ENCODE data around the gene RNF14.

RNF14 gene

DNA sequence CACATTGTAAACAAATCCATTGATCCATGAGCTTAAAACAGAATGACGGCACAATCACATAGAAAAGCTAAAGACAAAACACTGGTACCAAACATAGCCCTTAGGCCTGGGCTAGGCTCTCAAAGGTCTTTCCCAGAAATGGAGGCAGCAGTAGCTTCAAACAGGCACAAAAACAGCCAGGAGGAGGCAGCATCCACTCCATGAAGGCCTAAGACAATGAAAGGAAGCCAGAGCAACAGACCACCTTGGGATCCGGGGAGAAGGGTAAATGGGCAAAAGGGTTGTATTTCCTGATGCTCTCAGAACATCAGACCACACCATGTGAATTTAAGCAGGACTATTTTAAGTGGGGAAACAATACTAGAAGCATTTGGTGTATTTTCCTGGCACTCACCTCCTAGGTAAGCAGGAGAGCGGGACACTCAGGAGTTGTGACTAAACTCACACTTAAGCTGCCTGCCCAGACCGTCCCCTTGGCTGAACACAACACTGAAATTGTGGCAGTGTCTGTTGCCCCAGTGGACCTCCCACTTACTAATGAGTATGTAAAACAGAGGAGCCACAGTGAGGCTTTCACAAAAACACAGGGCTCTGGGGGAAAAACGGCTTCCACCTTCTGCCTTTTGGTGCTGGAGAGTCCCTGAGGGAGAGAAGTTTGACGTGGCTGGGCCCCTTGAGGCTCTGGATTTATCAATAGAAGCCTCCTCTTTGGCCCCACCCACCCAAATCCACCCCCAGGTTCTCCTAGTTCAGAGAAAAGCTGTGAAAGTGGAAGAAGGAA, 32.0 kb downstream of the RNF14 start:
- Histone ChIP-seq H3K4me2 (ENCODE audit: insufficient read depth, low read length, poor library complexity, severe bottlenecking) (no peak overlapping the region), H2AFZ (ENCODE audit: low read length) (no peak overlapping the region), H3K36me3 (replicated peaks in 1 of 2; ENCODE audit: control insufficient read depth in 2 of 2, insufficient read depth in 2 of 2, low read length in 2 of 2) (peaks cover 36 to 61% of the 10 kb centered on the region in 2 donors), H3K4me3 (ENCODE audit: low read length in 2 of 2) (no peak overlapping the region), H3K79me1 (ENCODE audit: low read depth, low read length) (no peaks in the 10 kb centered on the region), H2BK5ac (ENCODE audit: low read length) (no peak overlapping the region), H3K18ac (ENCODE audit: low read length) (no peak overlapping the region), H4K8ac (ENCODE audit: low read depth, low read length) (no peak overlapping the region), H3K4ac (ENCODE audit: low read length) (no peak overlapping the region), H3K9ac (ENCODE audit: low read depth, low read length, poor library complexity) (no peak overlapping the region), H4K91ac (ENCODE audit: low read depth, low read length, poor library complexity) (no peak overlapping the region), H3K27me3 (ENCODE audit: control insufficient read depth in 3 of 3, insufficient read depth in 3 of 3, low read depth in 1 of 3, low read length in 3 of 3) (peaks cover 0 to under 1% (median 0%) of the 10 kb centered on the region in 3 experiments), H3K27ac (replicated peaks; ENCODE audit: low read length) (no peak overlapping the region), H2BK120ac (ENCODE audit: low read depth, low read length) (no peak overlapping the region), H3K9me3 (replicated peaks in 1 of 2; ENCODE audit: control insufficient read depth in 2 of 2, insufficient read depth in 1 of 2, low read depth in 1 of 2, low read length in 2 of 2) (peaks cover 0 to 2% of the 10 kb centered on the region in 2 donors), H3K23ac (ENCODE audit: low read depth, low read length, poor library complexity) (no peak overlapping the region), H3K4me1 (ENCODE audit: control insufficient read depth in 2 of 2, insufficient read depth in 1 of 2, low read depth in 1 of 2, low read length in 2 of 2) (no peaks in the 10 kb centered on the region), H2AK5ac (ENCODE audit: low read depth, low read length) (no peak overlapping the region), H2BK15ac (ENCODE audit: low read length) (no peak overlapping the region), H2BK12ac (ENCODE audit: low read length) (no peak overlapping the region), H3K14ac (ENCODE audit: low read length) (no peak overlapping the region)
- WGBS, 2 donors (ENCODE audit: extremely low coverage in 2 of 2, insufficient read length in 2 of 2, insufficient replicate concordance in 1 of 2): no CpG with 5 or more reads among the region's 6 CpGs
- DNase-seq (ENCODE audit: low spot score): no peak

GRCh38 chr5:142003266-142003800, 34.4 kb downstream of the RNF14 start:
- Histone ChIP-seq H2BK5ac (ENCODE audit: low read length) (no peak overlapping the region), H3K27me3 (ENCODE audit: control insufficient read depth in 3 of 3, insufficient read depth in 3 of 3, low read depth in 1 of 3, low read length in 3 of 3) (peaks cover 0 to 2% (median 0%) of the 10 kb centered on the region in 3 experiments), H3K4me1 (ENCODE audit: control insufficient read depth in 2 of 2, insufficient read depth in 1 of 2, low read depth in 1 of 2, low read length in 2 of 2) (no peaks in the 10 kb centered on the region), H3K14ac (ENCODE audit: low read length) (no peak overlapping the region), H2AK5ac (ENCODE audit: low read depth, low read length) (no peak overlapping the region), H3K79me1 (ENCODE audit: low read depth, low read length) (no peaks in the 10 kb centered on the region), H4K8ac (ENCODE audit: low read depth, low read length) (no peak overlapping the region), H2BK12ac (ENCODE audit: low read length) (no peak overlapping the region), H2AFZ (ENCODE audit: low read length) (no peak overlapping the region), H3K9me3 (replicated peaks in 1 of 2; ENCODE audit: control insufficient read depth in 2 of 2, insufficient read depth in 1 of 2, low read depth in 1 of 2, low read length in 2 of 2) (peaks cover 0 to 2% of the 10 kb centered on the region in 2 donors), H3K4me2 (ENCODE audit: insufficient read depth, low read length, poor library complexity, severe bottlenecking) (no peak overlapping the region), H3K4me3 (ENCODE audit: low read length in 2 of 2) (no peak overlapping the region), H2BK15ac (ENCODE audit: low read length) (no peak overlapping the region), H3K27ac (replicated peaks; ENCODE audit: low read length) (no peak overlapping the region), H3K18ac (ENCODE audit: low read length) (no peak overlapping the region), H2BK120ac (ENCODE audit: low read depth, low read length) (no peak overlapping the region), H3K9ac (ENCODE audit: low read depth, low read length, poor library complexity) (no peak overlapping the region), H3K36me3 (replicated peaks in 1 of 2; ENCODE audit: control insufficient read depth in 2 of 2, insufficient read depth in 2 of 2, low read length in 2 of 2) (peaks cover 47 to 50% of the 10 kb centered on the region in 2 donors), H3K4ac (ENCODE audit: low read length) (no peak overlapping the region), H3K23ac (ENCODE audit: low read depth, low read length, poor library complexity) (no peak overlapping the region), H4K91ac (ENCODE audit: low read depth, low read length, poor library complexity) (no peak overlapping the region)
- no CpG with 5 or more reads among the region's 2 CpGs for WGBS, 2 donors (ENCODE audit: extremely low coverage in 2 of 2, insufficient read length in 2 of 2, insufficient replicate concordance in 1 of 2)
- no peak for DNase-seq (ENCODE audit: low spot score)

GRCh38 chr5:142006363-142007236, 37.7 kb downstream of the RNF14 start:
- Histone ChIP-seq H3K18ac (ENCODE audit: low read length) (no peak overlapping the region), H3K4ac (ENCODE audit: low read length) (no peak overlapping the region), H3K27ac (replicated peaks; ENCODE audit: low read length) (no peak overlapping the region), H2AFZ (ENCODE audit: low read length) (no peak overlapping the region), H3K14ac (ENCODE audit: low read length) (no peak overlapping the region), H3K23ac (ENCODE audit: low read depth, low read length, poor library complexity) (peak overlapping the region; percentile 22), H4K91ac (ENCODE audit: low read depth, low read length, poor library complexity) (no peak overlapping the region), H2BK12ac (ENCODE audit: low read length) (no peak overlapping the region), H3K79me1 (ENCODE audit: low read depth, low read length) (no peaks in the 10 kb centered on the region), H2BK120ac (ENCODE audit: low read depth, low read length) (no peak overlapping the region), H3K4me2 (ENCODE audit: insufficient read depth, low read length, poor library complexity, severe bottlenecking) (no peak overlapping the region), H3K27me3 (ENCODE audit: control insufficient read depth in 3 of 3, insufficient read depth in 3 of 3, low read depth in 1 of 3, low read length in 3 of 3) (peaks cover 0 to 2% (median 0%) of the 10 kb centered on the region in 3 experiments), H2BK15ac (ENCODE audit: low read length) (no peak overlapping the region), H2BK5ac (ENCODE audit: low read length) (no peak overlapping the region), H2AK5ac (ENCODE audit: low read depth, low read length) (no peak overlapping the region), H4K8ac (ENCODE audit: low read depth, low read length) (no peak overlapping the region), H3K36me3 (replicated peaks in 1 of 2; ENCODE audit: control insufficient read depth in 2 of 2, insufficient read depth in 2 of 2, low read length in 2 of 2) (peaks cover 26 to 45% of the 10 kb centered on the region in 2 donors), H3K9me3 (replicated peaks in 1 of 2; ENCODE audit: control insufficient read depth in 2 of 2, insufficient read depth in 1 of 2, low read depth in 1 of 2, low read length in 2 of 2) (no peaks in the 10 kb centered on the region), H3K4me3 (ENCODE audit: low read length in 2 of 2) (peak overlapping the region in 1 of 2 donors; percentile 29), H3K4me1 (ENCODE audit: control insufficient read depth in 2 of 2, insufficient read depth in 1 of 2, low read depth in 1 of 2, low read length in 2 of 2) (peaks cover 0 to under 1% of the 10 kb centered on the region in 2 donors), H3K9ac (ENCODE audit: low read depth, low read length, poor library complexity) (no peak overlapping the region)
- DNase-seq (ENCODE audit: low spot score): no peak
- no CpG with 5 or more reads among the region's 3 CpGs for WGBS, 2 donors (ENCODE audit: extremely low coverage in 2 of 2, insufficient read length in 2 of 2, insufficient replicate concordance in 1 of 2)

DNA sequence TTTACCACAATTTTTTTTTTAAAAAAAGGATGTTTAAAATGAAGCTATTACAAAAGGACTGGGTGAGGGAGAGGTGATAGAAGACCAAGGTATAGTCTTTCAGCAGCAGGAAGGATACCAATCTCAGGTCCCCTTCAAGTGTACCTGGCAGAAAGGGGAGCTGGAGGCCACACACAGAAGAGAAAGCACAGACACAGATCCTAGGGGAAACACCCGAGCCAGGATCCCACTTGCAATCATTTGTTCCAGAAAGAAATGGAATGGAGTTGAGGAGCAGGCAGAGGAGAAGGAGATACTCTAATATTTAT, 38.3 kb downstream of the RNF14 start:
- Histone ChIP-seq H3K9ac (ENCODE audit: low read depth, low read length, poor library complexity) (no peak overlapping the region), H3K4me1 (ENCODE audit: control insufficient read depth in 2 of 2, insufficient read depth in 1 of 2, low read depth in 1 of 2, low read length in 2 of 2) (peaks cover 0 to 6% of the 10 kb centered on the region in 2 donors), H3K4ac (ENCODE audit: low read length) (no peak overlapping the region), H3K14ac (ENCODE audit: low read length) (no peak overlapping the region), H3K9me3 (replicated peaks in 1 of 2; ENCODE audit: control insufficient read depth in 2 of 2, insufficient read depth in 1 of 2, low read depth in 1 of 2, low read length in 2 of 2) (no peaks in the 10 kb centered on the region), H2AFZ (ENCODE audit: low read length) (no peak overlapping the region), H2BK120ac (ENCODE audit: low read depth, low read length) (no peak overlapping the region), H2AK5ac (ENCODE audit: low read depth, low read length) (no peak overlapping the region), H2BK5ac (ENCODE audit: low read length) (no peak overlapping the region), H3K4me3 (ENCODE audit: low read length in 2 of 2) (no peak overlapping the region), H2BK15ac (ENCODE audit: low read length) (no peak overlapping the region), H3K27ac (replicated peaks; ENCODE audit: low read length) (no peak overlapping the region), H2BK12ac (ENCODE audit: low read length) (no peak overlapping the region), H3K4me2 (ENCODE audit: insufficient read depth, low read length, poor library complexity, severe bottlenecking) (no peak overlapping the region), H3K36me3 (replicated peaks in 1 of 2; ENCODE audit: control insufficient read depth in 2 of 2, insufficient read depth in 2 of 2, low read length in 2 of 2) (peaks cover 20 to 42% of the 10 kb centered on the region in 2 donors), H3K18ac (ENCODE audit: low read length) (no peak overlapping the region), H4K8ac (ENCODE audit: low read depth, low read length) (no peak overlapping the region), H3K27me3 (ENCODE audit: control insufficient read depth in 3 of 3, insufficient read depth in 3 of 3, low read depth in 1 of 3, low read length in 3 of 3) (peaks cover 0 to 2% (median 0%) of the 10 kb centered on the region in 3 experiments), H3K79me1 (ENCODE audit: low read depth, low read length) (no peaks in the 10 kb centered on the region), H3K23ac (ENCODE audit: low read depth, low read length, poor library complexity) (no peak overlapping the region), H4K91ac (ENCODE audit: low read depth, low read length, poor library complexity) (no peak overlapping the region)
- no peak for DNase-seq (ENCODE audit: low spot score)
- WGBS, 2 donors (ENCODE audit: extremely low coverage in 2 of 2, insufficient read length in 2 of 2, insufficient replicate concordance in 1 of 2): no CpG with 5 or more reads among the region's 1 CpG

Data from neuronal stem cell (in vitro differentiated cells).